ENCODE measurements around the gene SYNGR2. TPM values are rescaled to one million over a fixed set of nuclear protein-coding genes. Genes with fewer than 3 reads are reported as not detected.

Gene SYNGR2
- total and polyA plus RNA-seq, 2 donors (not counting 3 experiments of a cell fraction or from before 2014, with no cell fraction given), result 65.9 to 281 TPM

DNA sequence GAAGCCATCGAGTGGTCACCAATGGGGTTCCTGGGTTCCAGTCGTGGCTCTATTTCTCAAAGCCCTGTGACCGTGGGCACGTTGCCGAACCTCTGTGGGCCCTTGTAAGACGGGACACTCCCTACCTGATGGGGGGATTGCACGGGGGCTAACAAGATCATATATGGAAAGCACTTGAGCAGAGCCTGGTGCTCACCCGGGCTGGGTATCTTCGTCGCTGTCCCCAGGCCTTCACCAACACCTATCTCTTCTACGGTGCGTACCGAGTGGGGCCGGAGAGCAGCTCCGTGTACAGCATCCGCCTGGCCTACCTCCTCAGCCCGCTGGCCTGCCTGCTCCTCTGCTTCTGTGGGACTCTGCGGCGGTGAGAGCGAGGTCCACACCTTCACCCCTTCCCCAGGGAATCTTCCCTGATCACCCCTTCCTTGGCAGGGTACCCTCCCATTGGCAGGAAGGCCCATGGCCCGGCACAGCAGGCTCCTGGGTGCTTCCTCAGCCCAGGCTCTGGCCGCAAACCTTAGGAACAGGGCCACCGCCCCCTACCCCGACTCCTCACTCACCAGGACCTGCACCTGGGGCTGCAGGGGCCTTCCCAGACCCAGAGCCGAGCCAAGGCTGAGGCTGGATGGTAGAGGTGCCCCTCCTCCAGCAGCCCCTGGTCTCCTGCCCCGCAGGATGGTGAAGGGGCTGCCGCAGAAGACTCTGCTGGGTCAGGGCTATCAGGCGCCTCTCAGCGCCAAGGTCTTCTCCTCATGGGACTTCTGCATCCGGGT lies 35.0 kb upstream of the SYNGR2 start:
- BruUV-seq (replicated peaks), result no TSS peak
- no peak for TF ChIP-seq EZH2 (IDR thresholded peaks at IDR 0.05; ENCODE audit: borderline replicate concordance, low read depth, low read length, severe bottlenecking)
- no peak for TF ChIP-seq FOS (IDR thresholded peaks at IDR 0.05; ENCODE audit: borderline replicate concordance, insufficient read depth, low read length)
- TF ChIP-seq MAX (IDR thresholded peaks at IDR 0.05; ENCODE audit: insufficient read depth, insufficient read length), result no peak
- TF ChIP-seq CTCF (IDR thresholded peaks at IDR 0.05; ENCODE audit: extremely low read depth in 1 of 2, insufficient read depth in 1 of 2, low read depth in 1 of 2, low read length in 2 of 2), result no peak
- TF ChIP-seq MYC (IDR thresholded peaks at IDR 0.05; ENCODE audit: low read depth, low read length), result no peak
- TF ChIP-seq JUN (IDR thresholded peaks at IDR 0.05; ENCODE audit: borderline replicate concordance, insufficient read depth, insufficient read length, low read depth), result no peak
- no peak for TF ChIP-seq POLR2AphosphoS5 (IDR thresholded peaks at IDR 0.05; ENCODE audit: insufficient read depth, low read depth, low read length)
- TF ChIP-seq POLR2A (IDR thresholded peaks at IDR 0.05; ENCODE audit: low read depth, low read length), result no peak
- H3K4me3 ChIP-seq (replicated peaks in 1 of 3; ENCODE audit: insufficient read depth in 1 of 3, low read depth in 1 of 3, low read length in 3 of 3), result no peak overlapping the region
- ChIA-PET POLR2A (no interaction called here), CTCF (interaction anchor here (1.7 to 2.3 kb wide), 3 partner anchors 11 to 41 kb away, joined by 4 to 12 read pairs (median 5); no protein-coding TSS in a partner anchor)
- no peak overlapping the region for H2AFZ ChIP-seq (ENCODE audit: low read depth, low read length)
- H4K20me1 ChIP-seq (replicated peaks; ENCODE audit: control insufficient read depth, extremely low read depth, insufficient read depth, low read length), result no peaks in the 10 kb centered on the region
- FAIRE-seq, result no peak
- DNase-seq (ENCODE audit: low read depth, low spot score), result no peak
- H3K27ac ChIP-seq (ENCODE audit: insufficient read depth, low read depth, low read length), result no peak overlapping the region
- H3K27me3 ChIP-seq (ENCODE audit: control insufficient read depth in 2 of 2, insufficient read depth in 2 of 2, low read length in 2 of 2), result no peaks in the 10 kb centered on the region
- intact Hi-C loops (cut with micrococcal nuclease) (loop anchor here (5.0 kb wide), 1 partner anchor 34 kb away; the partner anchor contains the start of gene SYNGR2), dilution Hi-C loops (cut with MboI; ENCODE audit: extremely low pct_ligation_motif_present, low sequenced_read_pairs) (no loop called here)
- H3K9ac ChIP-seq (replicated peaks; ENCODE audit: extremely low read depth, insufficient read depth, low read length), result no peak overlapping the region
- no peaks in the 10 kb centered on the region for H3K9me1 ChIP-seq (replicated peaks; ENCODE audit: control insufficient read depth, extremely low read depth, insufficient read depth, low read length)
- H3K4me2 ChIP-seq (ENCODE audit: insufficient read depth, low read length), result no peak overlapping the region
- H3K9me3 ChIP-seq (replicated peaks; ENCODE audit: control insufficient read depth, insufficient read depth, low read length), result no peaks in the 10 kb centered on the region
- no peaks in the 10 kb centered on the region for H3K36me3 ChIP-seq (ENCODE audit: control insufficient read depth in 2 of 2, extremely low read depth in 1 of 2, insufficient read depth in 2 of 2, low read length in 2 of 2)
- H3K79me2 ChIP-seq (ENCODE audit: control insufficient read depth, insufficient read depth, low read length), result no peaks in the 10 kb centered on the region
- peaks cover 16% of the 10 kb centered on the region for H3K4me1 ChIP-seq (ENCODE audit: control insufficient read depth, extremely low read depth, insufficient read depth, low read length)

Data from endothelial cell of umbilical vein (primary cell).